ENCODE results near the gene ALDH1A2. TPM values are rescaled to one million over a fixed set of nuclear protein-coding genes. Genes with fewer than 3 reads are reported as not detected.

The ALDH1A2 gene
- total RNA-seq, 4 donors from 2014 or later, result 8.0 to 24.3 (median 13.9) TPM

Other genes with a start within 250 kb of the ALDH1A2 start
- gene AQP9, start 72.7 kb upstream of the ALDH1A2 start, total RNA-seq, result 1 to 10 TPM in 2 of 4 donors, not detected in 2; 1.8 to 3.9 TPM

All from tibial nerve (tissue), 4 donors.